ENCODE measurements around the gene LRRC27.

GRCh38 chr10:132293813-132294520, 38.0 kb upstream of the LRRC27 start:
- TF ChIP-seq POLR2A (IDR thresholded peaks at IDR 0.05; ENCODE audit: low read length) (no peak), GATA1 (IDR thresholded peaks at IDR 0.05; ENCODE audit: low read depth, low read length) (no peak)

Measured in erythroblast (primary cell).